NCI-H1092 (cell line): Measurements from ENCODE around the gene CNOT10.
"Not testable (repeated sequence)": the region's sequence is repeated elsewhere in the genome, so short reads cannot be mapped to it uniquely, and the experiment has no call there.

ENCODE experiments used
- DNase-seq: peaks from one replicate; lab custom pipeline; 2025; lab: John Stamatoyannopoulos, UW

Gene CNOT10

GRCh38 chr3:32684800-32685542, at the start of gene CNOT10:
Gene CNOT10 (plus strand): TSS chr3:32685188. CDS start chr3:32685461, 273 bp downstream.
- peak; percentile 80 for DNase-seq

GRCh38 chr3:32640939-32641338, 44.0 kb upstream of the CNOT10 start:
- no peak for DNase-seq

DNA sequence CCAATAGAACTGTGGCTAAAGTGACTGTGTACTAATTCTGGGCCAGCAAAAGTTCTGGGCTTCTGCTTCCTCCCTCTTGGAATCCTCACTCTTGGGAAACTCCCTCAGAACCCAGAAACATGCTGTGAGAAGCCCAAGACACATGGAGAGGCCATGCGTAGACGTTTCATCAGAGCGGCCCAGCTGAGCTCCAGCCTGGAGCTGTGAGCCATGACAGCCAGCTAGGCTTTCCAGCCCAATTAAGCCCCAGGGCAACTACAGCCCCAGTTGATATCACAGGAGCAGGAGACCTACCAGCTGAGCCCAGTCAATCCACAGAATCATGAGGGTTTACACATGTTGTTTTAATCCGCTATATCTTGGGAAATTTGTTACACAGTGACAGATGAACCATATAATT, 43.6 kb upstream of the CNOT10 start:
- DNase-seq, result no peak

DNA sequence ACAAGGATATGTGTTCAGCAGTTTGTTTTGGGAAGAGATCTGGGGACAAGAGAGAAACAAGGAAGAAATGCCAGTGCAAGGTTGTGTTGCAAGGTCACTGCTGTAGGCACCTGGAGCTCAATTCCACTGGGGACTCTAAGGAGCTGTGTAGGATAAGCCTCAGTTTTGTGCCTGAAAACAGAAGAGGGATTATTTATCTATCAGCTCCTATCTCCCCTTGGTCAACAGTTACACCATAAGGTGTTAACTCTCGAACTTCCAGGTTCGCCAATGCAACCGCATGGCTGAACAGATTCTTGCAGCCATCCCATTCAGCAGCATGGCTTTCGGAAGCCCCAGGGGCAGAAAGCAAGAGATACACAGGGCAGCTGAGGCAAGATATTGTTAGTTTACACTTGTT, 41.6 kb upstream of the CNOT10 start:
- no peak for DNase-seq

DNA sequence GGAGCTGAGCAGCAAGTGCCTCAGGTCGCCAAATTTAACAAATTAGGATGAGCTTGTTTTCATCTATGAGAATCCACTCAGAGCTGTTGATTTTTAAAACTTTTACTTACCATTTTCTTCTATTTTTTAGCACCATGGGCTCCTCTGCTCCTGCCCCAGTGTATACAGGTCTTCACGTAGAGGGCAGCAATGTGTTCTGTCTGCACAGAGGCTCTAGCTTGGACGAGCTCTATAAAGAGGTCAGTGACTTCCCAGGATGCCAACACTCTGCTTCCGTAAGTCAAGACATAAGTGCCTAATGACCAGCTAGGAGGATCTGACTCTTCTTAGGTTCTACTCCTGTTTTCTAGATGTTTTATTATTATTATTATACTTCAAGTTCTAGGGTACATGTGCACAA, 41.2 kb upstream of the CNOT10 start:
- DNase-seq, result no peak

GRCh38 chr3:32644380-32644779, 40.6 kb upstream of the CNOT10 start:
- DNase-seq, result no peak

DNA sequence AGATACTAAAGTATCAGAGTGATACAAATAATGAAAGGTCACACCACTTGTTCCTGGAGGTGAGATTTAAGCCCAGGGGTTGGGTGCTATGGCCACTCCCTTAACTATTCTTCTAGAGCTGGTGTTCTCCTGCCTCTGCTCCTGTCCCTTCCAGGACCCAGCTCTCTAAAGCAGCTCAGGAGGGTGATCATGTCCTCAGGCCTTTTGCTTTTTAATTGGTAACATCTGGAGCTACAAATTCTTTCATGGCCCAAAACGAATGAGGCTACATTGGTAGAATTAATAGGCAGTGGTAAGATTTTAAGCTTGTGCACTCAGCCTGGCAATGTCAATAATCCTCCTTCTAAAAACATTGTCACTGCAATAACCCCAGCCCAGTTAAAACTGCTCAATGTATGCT, 38.2 kb upstream of the CNOT10 start:
- no peak for DNase-seq

- DNase-seq, result not testable (repeated sequence)
Observed at GRCh38 chr3:32652337-32653100, 32.5 kb upstream of the CNOT10 start.

- no peak for DNase-seq
Observed at GRCh38 chr3:32655167-32655566, 29.8 kb upstream of the CNOT10 start.

DNA sequence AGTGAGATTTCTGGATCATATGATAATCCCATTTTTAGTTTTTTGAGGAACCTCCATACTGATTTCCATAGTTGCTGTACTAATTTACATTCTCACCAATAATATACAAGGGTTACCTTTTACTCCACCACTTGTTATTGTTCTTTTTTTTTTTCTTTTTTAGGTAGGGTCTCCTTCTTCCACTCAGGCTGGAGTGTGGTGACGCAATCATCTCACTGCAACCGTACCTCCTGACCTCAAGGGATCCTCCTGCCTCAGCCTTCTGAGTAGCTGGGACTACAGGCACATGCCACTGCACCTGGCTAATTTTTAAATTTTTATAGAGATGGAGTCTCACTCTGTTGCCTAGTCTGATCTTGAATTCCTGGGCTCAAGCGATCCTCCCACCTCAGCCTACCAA, 24.4 kb upstream of the CNOT10 start:
- no peak for DNase-seq

GRCh38 chr3:32662647-32663046, 22.3 kb upstream of the CNOT10 start:
- no peak for DNase-seq

DNA sequence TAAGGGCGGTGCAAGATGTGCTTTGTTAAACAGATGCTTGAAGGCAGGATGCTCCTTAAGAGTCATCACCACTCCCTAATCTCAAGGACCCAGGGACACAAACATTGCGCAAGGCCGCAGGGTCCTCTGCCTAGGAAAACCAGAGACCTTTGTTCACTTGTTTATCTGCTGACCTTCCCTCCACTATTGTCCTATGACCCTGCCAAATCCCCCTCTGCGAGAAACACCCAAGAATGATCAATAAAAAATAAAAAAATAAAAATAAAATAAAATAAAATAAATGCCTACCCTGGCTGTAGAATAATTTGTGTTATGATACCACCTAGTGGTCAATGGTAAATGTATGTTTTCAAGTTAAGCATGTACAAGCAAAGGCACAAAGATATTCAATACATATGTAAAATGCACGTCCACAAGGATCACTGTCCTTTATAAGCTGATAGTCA, 20.3 kb upstream of the CNOT10 start:
- not testable (repeated sequence) for DNase-seq

- no peak for DNase-seq
Observed at GRCh38 chr3:32667072-32667582, 17.9 kb upstream of the CNOT10 start.

DNA sequence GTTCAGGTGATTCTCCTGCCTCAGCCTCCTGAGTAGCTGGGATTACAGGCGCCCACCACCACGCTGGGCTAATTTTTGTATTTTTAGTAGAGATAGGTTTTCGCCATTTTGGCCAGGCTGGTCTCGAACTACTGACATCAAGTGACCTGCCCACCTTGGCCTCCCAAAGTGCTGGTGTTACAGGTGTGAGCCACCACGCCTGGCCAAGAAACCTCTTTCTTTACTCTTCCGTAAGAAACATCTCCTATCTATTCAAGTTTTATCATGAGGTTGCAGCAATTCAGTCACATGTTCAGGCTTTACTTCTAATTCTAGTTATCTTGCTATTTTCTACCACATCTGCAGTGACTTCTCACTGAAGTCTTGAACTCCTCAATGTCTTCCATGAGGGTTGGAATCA, 15.8 kb upstream of the CNOT10 start:
- not testable (repeated sequence) for DNase-seq

DNA sequence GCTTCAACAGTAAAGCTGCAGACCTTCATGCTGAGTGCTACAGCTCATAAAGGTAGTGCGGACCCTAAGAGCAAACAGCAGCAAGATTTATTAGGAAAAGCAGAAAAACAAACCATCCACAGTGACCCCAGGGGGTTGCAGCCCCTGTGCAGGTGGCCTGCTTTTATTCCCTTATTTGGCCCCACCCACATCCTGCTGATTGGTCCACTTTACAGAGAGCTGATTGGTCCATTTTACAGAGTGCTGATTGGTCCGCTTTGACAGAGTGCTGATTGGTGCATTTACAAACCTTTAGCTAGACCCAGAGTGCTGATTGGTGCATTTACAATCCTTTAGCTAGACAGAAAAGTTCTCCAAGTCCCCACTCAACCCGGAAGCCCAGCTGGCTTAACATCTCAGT, 11.3 kb upstream of the CNOT10 start:
- not testable (repeated sequence) for DNase-seq

DNA sequence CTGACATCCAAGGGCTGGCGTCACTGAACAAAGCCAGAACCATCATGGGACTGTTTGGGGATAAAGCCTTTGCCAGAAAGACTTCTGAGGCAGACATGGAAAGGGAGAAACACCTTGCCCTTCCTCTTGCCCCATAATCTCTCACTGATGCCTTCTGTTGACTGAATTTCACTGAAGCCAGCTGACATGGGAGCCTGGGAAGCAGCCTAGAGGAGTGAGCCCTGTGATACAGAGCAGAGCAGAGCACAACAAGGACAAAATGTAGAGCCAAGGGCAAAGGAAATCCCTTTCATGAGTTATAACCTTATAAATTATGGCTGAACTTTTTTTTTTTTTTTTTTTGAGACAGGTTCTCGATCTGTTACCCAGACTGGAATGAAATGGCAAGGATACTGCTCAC, 9.8 kb upstream of the CNOT10 start:
- DNase-seq, result no peak

DNA sequence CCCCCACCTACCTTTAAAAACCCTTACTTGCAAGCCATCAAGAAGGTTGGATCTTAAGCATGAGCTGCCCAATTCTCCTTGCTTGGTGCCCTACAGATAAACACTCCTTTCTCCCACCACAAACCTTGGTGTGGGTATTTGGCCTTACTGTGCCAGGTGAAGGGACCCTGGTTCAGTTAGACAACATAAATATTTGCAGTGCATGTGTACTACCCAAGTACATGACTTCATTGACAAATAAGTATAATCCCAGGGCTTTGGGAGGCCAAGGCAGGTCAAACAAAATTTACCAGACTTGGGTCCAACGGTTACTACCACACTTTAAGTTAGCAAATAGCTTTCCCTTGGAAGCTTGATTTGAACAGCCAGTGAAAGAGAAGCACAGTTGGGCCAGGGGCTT, 9.3 kb upstream of the CNOT10 start:
- DNase-seq, result no peak

GRCh38 chr3:32681811-32682210, 3.2 kb upstream of the CNOT10 start:
- no peak for DNase-seq

DNA sequence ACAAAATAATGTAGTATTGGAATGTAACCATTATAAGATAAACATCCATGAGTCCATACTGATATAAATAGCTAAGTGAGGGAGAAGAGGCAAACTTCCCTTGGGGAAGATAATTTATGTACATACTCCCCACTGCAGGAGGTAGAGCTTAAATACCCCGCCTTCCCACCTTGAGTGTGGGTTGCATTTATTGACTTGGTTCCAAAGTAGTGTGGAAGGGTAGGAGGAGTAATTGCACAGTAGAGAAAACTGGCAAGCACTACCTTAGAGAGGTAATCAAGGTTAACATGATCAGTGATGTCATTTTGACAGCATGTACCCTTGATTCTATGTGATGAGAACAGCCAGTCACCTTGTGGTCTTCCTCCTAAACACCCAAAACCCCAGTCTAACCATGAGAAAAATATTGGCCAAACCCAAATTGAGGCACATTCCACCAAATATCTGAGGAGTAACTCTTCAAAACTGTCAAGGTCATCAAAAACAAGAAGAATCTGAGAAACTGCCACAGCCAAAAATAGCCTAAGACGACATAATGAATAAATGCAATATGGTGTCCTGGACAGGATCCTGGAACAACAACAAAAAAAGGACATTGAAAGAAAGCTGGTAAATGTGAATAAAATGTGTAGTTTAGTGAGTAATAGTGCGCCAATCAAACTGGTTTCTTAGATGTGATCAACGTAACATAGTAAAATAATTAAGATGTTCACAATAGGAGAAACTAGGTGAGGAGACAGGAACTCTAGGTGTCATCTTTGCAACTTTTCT, 774 bp upstream of the CNOT10 start:
- DNase-seq, result no peak

- DNase-seq, result no peak
Observed at GRCh38 chr3:32685543-32686185, 676 bp downstream of the CNOT10 start.

DNA sequence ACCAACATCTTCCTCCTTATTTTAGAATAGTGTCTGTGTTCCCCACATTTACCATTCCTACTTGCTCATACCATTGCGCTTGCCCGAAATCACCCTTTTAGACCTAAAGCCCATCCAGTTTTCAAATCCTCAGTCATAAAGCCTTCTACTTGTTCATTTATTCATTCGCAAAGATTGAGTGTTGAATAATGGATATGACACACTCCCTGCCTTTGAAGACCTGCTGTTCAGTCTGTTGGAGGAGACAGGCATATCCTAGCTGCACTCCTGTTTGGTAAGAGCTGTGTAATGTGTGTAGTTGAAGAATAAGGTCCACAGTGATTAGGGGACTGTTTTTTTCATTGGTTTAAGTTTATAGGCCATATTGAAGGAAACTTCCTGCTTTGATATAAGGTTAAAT, 1.7 kb downstream of the CNOT10 start:
- no peak for DNase-seq

DNA sequence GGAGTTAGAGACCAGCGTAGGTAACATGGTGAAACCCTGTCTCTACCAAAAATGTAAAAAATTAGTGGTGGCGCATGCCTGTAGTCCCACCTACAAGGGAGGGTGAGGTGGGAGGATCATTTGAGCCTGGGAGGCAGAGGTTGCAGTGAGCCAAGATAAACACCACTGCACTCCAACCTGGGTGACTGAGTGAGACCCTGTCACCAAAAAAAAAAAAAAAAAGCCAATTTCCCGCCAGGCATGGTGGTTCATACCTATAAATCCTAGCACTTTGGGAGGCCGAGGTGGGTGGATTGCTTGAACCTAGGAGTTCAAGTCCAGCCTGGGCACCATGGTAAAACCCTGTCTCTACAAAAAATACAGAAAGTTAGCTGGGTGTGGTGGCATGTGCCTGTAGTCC, 6.9 kb downstream of the CNOT10 start:
- no peak for DNase-seq
